ENCODE measurements around the gene RPL21.

RPL21 gene

GRCh38 chr13:27276188-27276587 lies 24.8 kb downstream of the RPL21 start:
- CTCF ChIA-PET = no interaction called here
- H3K4me3 ChIP-seq (ENCODE audit: low read depth, low read length) = no peak overlapping the region
- no peak overlapping the region for H3K27ac ChIP-seq (ENCODE audit: extremely low read depth, low read depth, low read length)
- POLR2A ChIA-PET = no interaction called here
- H3K9me3 ChIP-seq (ENCODE audit: control insufficient read depth, insufficient read depth, low read depth, low read length) = no peaks in the 10 kb centered on the region
- TF ChIP-seq ZSCAN18 (tag by site-specific recombination; IDR thresholded peaks at IDR 0.05) (no peak), ZNF621 (tag by site-specific recombination; IDR thresholded peaks at IDR 0.05) (no peak), CTCF (tag by site-specific recombination; IDR thresholded peaks at IDR 0.05) (no peak), PRDM1 (tag by site-specific recombination; IDR thresholded peaks at IDR 0.05) (no peak), ZFP69B (tag by site-specific recombination; IDR thresholded peaks at IDR 0.05) (no peak), ZNF48 (tag by site-specific recombination; IDR thresholded peaks at IDR 0.05) (no peak), KLF9 (tag by site-specific recombination; IDR thresholded peaks at IDR 0.05; ENCODE audit: low read depth) (no peak), TRIM28 (IDR thresholded peaks at IDR 0.05; ENCODE audit: borderline replicate concordance, low read length) (no peak), ZIC2 (tag by site-specific recombination; IDR thresholded peaks at IDR 0.05) (no peak), ZNF302 (tag by site-specific recombination; IDR thresholded peaks at IDR 0.05; ENCODE audit: low read depth) (no peak)
- H3K4me1 ChIP-seq (ENCODE audit: control insufficient read depth, insufficient read depth, low read length) = peaks cover 21% of the 10 kb centered on the region
- H3K36me3 ChIP-seq (ENCODE audit: control insufficient read depth in 2 of 2, insufficient read depth in 1 of 2, low read length in 2 of 2) = peaks cover 0 to 6% of the 10 kb centered on the region in 2 experiments; a peak in 1 of 3 replicates

- CTCF ChIA-PET = no interaction called here
- H3K4me3 ChIP-seq (ENCODE audit: low read depth, low read length) = no peak overlapping the region
- no peaks in the 10 kb centered on the region for H3K9me3 ChIP-seq (ENCODE audit: control insufficient read depth, insufficient read depth, low read depth, low read length)
- no peak for TF ChIP-seq ZNF280C (tag by site-specific recombination; IDR thresholded peaks at IDR 0.05)
- no peaks in the 10 kb centered on the region for H3K36me3 ChIP-seq (ENCODE audit: control insufficient read depth in 2 of 2, insufficient read depth in 1 of 2, low read length in 2 of 2)
- POLR2A ChIA-PET = no interaction called here
- H3K4me1 ChIP-seq (ENCODE audit: control insufficient read depth, insufficient read depth, low read length) = peaks cover under 1% of the 10 kb centered on the region
- H3K27ac ChIP-seq (ENCODE audit: extremely low read depth, low read depth, low read length) = no peak overlapping the region
These were observed 28.1 kb downstream of the RPL21 start for GRCh38 chr13:27279506-27279905.

GRCh38 chr13:27280009-27280656 lies 28.8 kb downstream of the RPL21 start:
- peak; percentile 94 for TF ChIP-seq PRDM10 (tag by site-specific recombination; IDR thresholded peaks at IDR 0.05)
- no peak for TF ChIP-seq ZNF621 (tag by site-specific recombination; IDR thresholded peaks at IDR 0.05)
- ChIA-PET CTCF (no interaction called here), POLR2A (no interaction called here)

More at GRCh38 chr13:27280009-27280656, 28.8 kb downstream of the RPL21 start:
- Histone ChIP-seq H3K36me3 (ENCODE audit: control insufficient read depth in 2 of 2, insufficient read depth in 1 of 2, low read length in 2 of 2) (no peaks in the 10 kb centered on the region), H3K9me3 (ENCODE audit: control insufficient read depth, insufficient read depth, low read depth, low read length) (no peaks in the 10 kb centered on the region), H3K4me1 (ENCODE audit: control insufficient read depth, insufficient read depth, low read length) (no peaks in the 10 kb centered on the region), H3K4me3 (ENCODE audit: low read depth, low read length) (no peak overlapping the region), H3K27ac (ENCODE audit: extremely low read depth, low read depth, low read length) (no peak overlapping the region)
